Uterus (tissue), 2 donors: ENCODE measurements around the gene ANGPT4.

Experiments
- CTCF ChIP-seq, 4 experiments: fragments of 200-600 bp in 2 of 4; fragments of 450-650 bp in 2 of 4; sonication (generic) in 2 of 4; IDR thresholded peaks; one replicate each; pipeline ENCODE4 v1.5.1; 2016 to 2019; ENCODE audit warnings: antibody characterized with exemption in 4 of 4, mild to moderate bottlenecking in 2 of 4, moderate library complexity in 1 of 4
- POLR2A ChIP-seq, 2 donors: fragments of 450-650 bp; IDR thresholded peaks; one replicate each; pipeline ENCODE4 v1.6.1; 2016; ENCODE audit warnings: antibody characterized with exemption in 2 of 2, mild to moderate bottlenecking in 1 of 2, moderate library complexity in 1 of 2

- TF ChIP-seq CTCF (IDR thresholded peaks at IDR 0.05) (no peak), POLR2A (IDR thresholded peaks at IDR 0.05) (no peak)
Observed at GRCh38 chr20:825710-826421, 90.3 kb downstream of the ANGPT4 start.
